Measurements from ENCODE around the gene HECA. TPM values are rescaled to one million over a fixed set of nuclear protein-coding genes. Genes with fewer than 3 reads are reported as not detected.

The HECA gene
- polyA plus RNA-seq, 1 of the 3 experiments (the other 2 are of a cell fraction), result 1.6 TPM

GRCh38 chr6:139189665-139190064 lies 54.8 kb downstream of the HECA start:
- TF ChIP-seq CTCF (IDR thresholded peaks at IDR 0.05), result no peak
- TF ChIP-seq USF1 (IDR thresholded peaks at IDR 0.05; ENCODE audit: borderline replicate concordance, low read depth), result no peak
- TF ChIP-seq GABPA (IDR thresholded peaks at IDR 0.05; ENCODE audit: low read depth), result no peak
- no peak for TF ChIP-seq TAF1 (IDR thresholded peaks at IDR 0.05; ENCODE audit: borderline replicate concordance, low read depth, low read length)
- TF ChIP-seq CHD2 (IDR thresholded peaks at IDR 0.05; ENCODE audit: low read length, partially characterized antibody), result no peak
- no peak for TF ChIP-seq NRF1 (IDR thresholded peaks at IDR 0.05; ENCODE audit: low read depth, low read length)
- TF ChIP-seq RCOR1 (IDR thresholded peaks at IDR 0.05; ENCODE audit: low read length), result no peak
- no peak for TF ChIP-seq JUND (IDR thresholded peaks at IDR 0.05)
- no peak for TF ChIP-seq EP300 (IDR thresholded peaks at IDR 0.05; ENCODE audit: borderline replicate concordance in 1 of 2, low read depth in 1 of 2, low read length in 1 of 2)
- no peak for TF ChIP-seq GATA2 (CRISPR knock-in tag; IDR thresholded peaks at IDR 0.05)
- no peak for TF ChIP-seq TEAD4 (IDR thresholded peaks at IDR 0.05; ENCODE audit: borderline replicate concordance, insufficient read depth)
- TF ChIP-seq MXI1 (IDR thresholded peaks at IDR 0.05; ENCODE audit: low read depth, low read length), result no peak
- TF ChIP-seq IRF3 (IDR thresholded peaks at IDR 0.05; ENCODE audit: low read depth, low read length), result no peak
- no peak for TF ChIP-seq FOXM1 (IDR thresholded peaks at IDR 0.05; ENCODE audit: low read depth)
- no peak for TF ChIP-seq NFIC (IDR thresholded peaks at IDR 0.05; ENCODE audit: borderline replicate concordance)
- TF ChIP-seq FOXJ3 (CRISPR knock-in tag; IDR thresholded peaks at IDR 0.05), result no peak
- no peak for TF ChIP-seq POLR2AphosphoS5 (IDR thresholded peaks at IDR 0.05; ENCODE audit: low read depth, low read length)
- no peak for TF ChIP-seq YY1 (IDR thresholded peaks at IDR 0.05; ENCODE audit: low read depth)
- no peaks in the 10 kb centered on the region for H3K36me3 ChIP-seq (replicated peaks in 1 of 2; ENCODE audit: control insufficient read depth in 1 of 2, insufficient read depth in 2 of 2, low read length in 1 of 2)
- no peaks in the 10 kb centered on the region for H3F3A ChIP-seq (replicated peaks; ENCODE audit: insufficient read depth)
- WGBS (ENCODE audit: low lambda C conversion rate), result 42% methylated on average over 3 of the region's 3 CpGs
- H3K27me3 ChIP-seq (ENCODE audit: insufficient read depth), result no peaks in the 10 kb centered on the region
- H3K9me3 ChIP-seq, result no peaks in the 10 kb centered on the region
- no peaks in the 10 kb centered on the region for H4K20me1 ChIP-seq (ENCODE audit: insufficient read depth)
- no peak overlapping the region for H3K4me2 ChIP-seq
- H3K79me2 ChIP-seq (ENCODE audit: insufficient read depth), result no peaks in the 10 kb centered on the region
- CTCF ChIA-PET, result interaction anchor here (1.0 kb wide), 1 partner anchor 30 kb away, joined by 3 read pairs; no protein-coding TSS in a partner anchor
- POLR2A ChIA-PET, result no interaction called here
- no peak for DNase-seq
- no peaks in the 10 kb centered on the region; a peak in 1 of 4 replicates for H3K4me1 ChIP-seq (ENCODE audit: control insufficient read depth in 1 of 2, insufficient read depth in 2 of 2, low read depth in 1 of 2, low read length in 1 of 2)
- no peak overlapping the region for H3K4me3 ChIP-seq (ENCODE audit: low read depth in 2 of 2, low read length in 1 of 2)
- H2AFZ ChIP-seq (ENCODE audit: low read depth), result no peak overlapping the region
- H3K27ac ChIP-seq (ENCODE audit: low read depth in 2 of 2, low read length in 1 of 2), result no peak overlapping the region
- H3K9me2 ChIP-seq, result no peaks in the 10 kb centered on the region
- H3K9ac ChIP-seq, result no peak overlapping the region
